GM19463 (cell line): ENCODE measurements around the gene S100Z.
"Not testable (repeated sequence)": the region's sequence is repeated elsewhere in the genome, so short reads cannot be mapped to it uniquely, and the experiment has no call there.

Experiments
- ATAC-seq: cut with Tn5 transposase; IDR thresholded peaks from one replicate; pipeline ENCODE4 v1.9.1; 2021; ENCODE audit warnings: mild to moderate bottlenecking, moderate library complexity; ENCODE audit not compliant: unreplicated experiment

S100Z gene

GRCh38 chr5:76867827-76868693 is 18.2 kb downstream of the S100Z start:
- ATAC-seq, result no peak

GRCh38 chr5:76870046-76870445 is 20.2 kb downstream of the S100Z start:
- no peak for ATAC-seq

- ATAC-seq, result peak; percentile 57
Measured at GRCh38 chr5:76874088-76874581, 24.3 kb downstream of the S100Z start.

- no peak for ATAC-seq
Measured at GRCh38 chr5:76888733-76889300, 39.0 kb downstream of the S100Z start.

- ATAC-seq, result no peak
Measured at GRCh38 chr5:76893294-76893693, 43.5 kb downstream of the S100Z start.

GRCh38 chr5:76896196-76896595 is 46.4 kb downstream of the S100Z start:
- no peak for ATAC-seq

GRCh38 chr5:76901522-76901921 is 51.7 kb downstream of the S100Z start:
- ATAC-seq, result no peak

GRCh38 chr5:76908166-76908565 is 58.4 kb downstream of the S100Z start:
- no peak for ATAC-seq

GRCh38 chr5:76910344-76910933 is 60.6 kb downstream of the S100Z start:
- ATAC-seq, result not testable (repeated sequence)

- ATAC-seq, result not testable (repeated sequence)
Measured at GRCh38 chr5:76914671-76915070, 64.9 kb downstream of the S100Z start.

- no peak for ATAC-seq
Measured at GRCh38 chr5:76918539-76918938, 68.7 kb downstream of the S100Z start.

GRCh38 chr5:76920491-76920890 is 70.7 kb downstream of the S100Z start:
- ATAC-seq, result no peak

- no peak for ATAC-seq
Measured at GRCh38 chr5:76926329-76927105, 76.7 kb downstream of the S100Z start.

- no peak for ATAC-seq
Measured at GRCh38 chr5:76927961-76928360, 78.1 kb downstream of the S100Z start.

GRCh38 chr5:76930083-76930482 is 80.3 kb downstream of the S100Z start:
- no peak for ATAC-seq

- ATAC-seq, result peak; percentile 43
Measured at GRCh38 chr5:76938177-76938576, 88.4 kb downstream of the S100Z start.

- no peak for ATAC-seq
Measured at GRCh38 chr5:76941000-76941399, 91.2 kb downstream of the S100Z start.

- ATAC-seq, result no peak
Measured at GRCh38 chr5:76941442-76941841, 91.6 kb downstream of the S100Z start.

- ATAC-seq, result peak; percentile 59
Measured at GRCh38 chr5:76942581-76942980, 92.8 kb downstream of the S100Z start.

- peak; percentile 18 for ATAC-seq
Measured at GRCh38 chr5:76943006-76943405, 93.2 kb downstream of the S100Z start.

- ATAC-seq, result no peak
Measured at GRCh38 chr5:76944638-76945037, 94.8 kb downstream of the S100Z start.
